Upper lobe of left lung (tissue), 4 donors: ENCODE results near the gene MYO15A.

Source experiments
- POLR2A ChIP-seq, 4 donors: fragments of 450-650 bp; IDR thresholded peaks; one replicate each; pipeline ENCODE4 v1.5.1; 2016 to 2017; ENCODE audit warnings: antibody characterized with exemption in 4 of 4, mild to moderate bottlenecking in 2 of 4
- POLR2AphosphoS5 ChIP-seq, 2 donors: sonication (generic); formaldehyde crosslinking; IDR thresholded peaks; one replicate each; pipeline ENCODE4 v1.5.1; 2017; ENCODE audit warnings: antibody characterized with exemption in 2 of 2
- TF ChIP-seq, protein P1 (sequence below), 6 experiments: fragments of 450-650 bp in 4 of 6; fragments of 200-600 bp in 2 of 6; sonication (generic) in 2 of 6; IDR thresholded peaks; one replicate each; pipeline ENCODE4 v1.5.1; 2016 to 2019; ENCODE audit warnings: antibody characterized with exemption in 6 of 6

DNA sequence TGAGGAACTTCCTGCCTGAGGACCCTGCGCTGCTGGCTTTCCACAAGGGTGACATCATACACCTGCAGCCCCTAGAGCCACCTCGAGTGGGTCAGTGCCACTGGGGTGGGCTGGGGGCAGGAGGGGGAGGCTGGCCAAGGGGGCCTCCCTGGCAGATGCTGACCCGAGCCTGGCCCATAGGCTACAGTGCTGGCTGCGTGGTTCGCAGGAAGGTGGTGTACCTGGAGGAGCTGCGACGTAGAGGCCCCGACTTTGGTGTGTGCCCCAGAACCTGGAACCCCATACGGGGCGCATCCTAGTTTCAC, 48.4 kb downstream of the MYO15A start:
- TF ChIP-seq, protein P1, sequence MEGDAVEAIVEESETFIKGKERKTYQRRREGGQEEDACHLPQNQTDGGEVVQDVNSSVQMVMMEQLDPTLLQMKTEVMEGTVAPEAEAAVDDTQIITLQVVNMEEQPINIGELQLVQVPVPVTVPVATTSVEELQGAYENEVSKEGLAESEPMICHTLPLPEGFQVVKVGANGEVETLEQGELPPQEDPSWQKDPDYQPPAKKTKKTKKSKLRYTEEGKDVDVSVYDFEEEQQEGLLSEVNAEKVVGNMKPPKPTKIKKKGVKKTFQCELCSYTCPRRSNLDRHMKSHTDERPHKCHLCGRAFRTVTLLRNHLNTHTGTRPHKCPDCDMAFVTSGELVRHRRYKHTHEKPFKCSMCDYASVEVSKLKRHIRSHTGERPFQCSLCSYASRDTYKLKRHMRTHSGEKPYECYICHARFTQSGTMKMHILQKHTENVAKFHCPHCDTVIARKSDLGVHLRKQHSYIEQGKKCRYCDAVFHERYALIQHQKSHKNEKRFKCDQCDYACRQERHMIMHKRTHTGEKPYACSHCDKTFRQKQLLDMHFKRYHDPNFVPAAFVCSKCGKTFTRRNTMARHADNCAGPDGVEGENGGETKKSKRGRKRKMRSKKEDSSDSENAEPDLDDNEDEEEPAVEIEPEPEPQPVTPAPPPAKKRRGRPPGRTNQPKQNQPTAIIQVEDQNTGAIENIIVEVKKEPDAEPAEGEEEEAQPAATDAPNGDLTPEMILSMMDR (IDR thresholded peaks at IDR 0.05): no peak
- TF ChIP-seq POLR2A (IDR thresholded peaks at IDR 0.05): no peak
- TF ChIP-seq POLR2AphosphoS5 (IDR thresholded peaks at IDR 0.05): no peak
